K562 (cell line): ENCODE results near the gene ADORA3. TPM values are rescaled to one million over a fixed set of nuclear protein-coding genes. Genes with fewer than 3 reads are reported as not detected.
A peak's percentile ranks its signal among the peaks of the same experiment; 100 is the strongest.

ENCODE experiments used
- ATAC-seq: fragments of 200-7000 bp; cut with Tn5 transposase; 3 replicates; pipeline ENCODE4 v1.9.1; 2020; ENCODE audit warnings: moderate library complexity
- BruUV-seq: library from RNA; stranded (reverse); fragments of 400-500 nt; replicated peaks from 2 replicates; lab custom pipeline; 2021; lab: Mats Ljungman, UMichigan
- CTCF ChIA-PET: fragments of 300-600 bp; formaldehyde crosslinking; extraction: SDS; loops from one replicate; lab custom pipeline; 2021; ENCODE audit warnings: low intra/inter-chr PET ratio; lab: Yijun Ruan, JAX
- POLR2A ChIA-PET: fragments of 300-600, 350-650 bp; sonication (Branson Sonifier 250); formaldehyde crosslinking; extraction: SDS; loops from one replicate; lab custom pipeline; 2021; ENCODE audit warnings: antibody characterized with exemption, inconsistent platforms; lab: Yijun Ruan, JAX
- DNase-seq, 4 experiments: peaks; one replicate each; pipeline versions ENCODE4 v3.0.0 to v3.0.0-alpha.2; 2011 to 2018; ENCODE audit warnings: low spot score in 3 of 4, mixed read lengths in 3 of 4; ENCODE audit errors: extremely low read depth in 1 of 4
- FAIRE-seq: peaks from 2 replicates; lab custom pipeline; 2011; peaks lifted over from hg19 to GRCh38; lab: Jason Lieb, UNC
- H2AFZ ChIP-seq: 2 replicates; pipeline ENCODE4 v1.6.0; 2011; ENCODE audit warnings: low read depth, low read length, control low read depth, inconsistent platforms
- H3K27ac ChIP-seq: fragments of 200-600 bp; 3 replicates; pipeline ENCODE4 v1.8.0; 2011; ENCODE audit warnings: low read depth, mild to moderate bottlenecking, control low read depth, inconsistent platforms, low read length, moderate library complexity, mixed read lengths; ENCODE audit errors: extremely low read depth
- H3K27me3 ChIP-seq, 2 experiments: fragments of 300-600 bp in 1 of 2; 2 replicates in 1 of 2; 3 replicates in 1 of 2; pipeline versions ENCODE4 v1.6.0 to v1.8.0; 2011; ENCODE audit warnings: inconsistent platforms in 2 of 2, low read length in 2 of 2, mild to moderate bottlenecking in 1 of 2, mixed read lengths in 1 of 2, moderate library complexity in 1 of 2; ENCODE audit not compliant: control insufficient read depth in 2 of 2, insufficient read depth in 2 of 2
- H3K36me3 ChIP-seq: fragments of 300-600 bp; 3 replicates; pipeline ENCODE4 v1.8.0; 2011; ENCODE audit warnings: mild to moderate bottlenecking, low read length, inconsistent platforms; ENCODE audit not compliant: control insufficient read depth, insufficient read depth
- H3K4me1 ChIP-seq, 2 experiments: fragments of 200-600 bp in 1 of 2; replicated peaks in 1 of 2; 2 replicates in 1 of 2; 3 replicates in 1 of 2; pipeline versions ENCODE4 v1.5.1 to v1.8.0; 2011; ENCODE audit warnings: inconsistent platforms in 2 of 2, low read length in 2 of 2, mild to moderate bottlenecking in 1 of 2, mixed read lengths in 1 of 2, moderate library complexity in 1 of 2; ENCODE audit not compliant: control insufficient read depth in 2 of 2, insufficient read depth in 2 of 2
- H3K4me2 ChIP-seq: 2 replicates; pipeline ENCODE4 v1.6.1; 2011; ENCODE audit warnings: low read length, control low read depth, inconsistent platforms, mixed read lengths; ENCODE audit not compliant: insufficient read depth
- H3K4me3 ChIP-seq: fragments of 200-600 bp; sonication (generic), shearing (Covaris generic); 2 replicates; pipeline ENCODE4 v1.5.1; 2016; ENCODE audit warnings: control low read depth, inconsistent platforms
- H3K79me2 ChIP-seq: fragments of 200-600 bp; 3 replicates; pipeline ENCODE4 v1.8.0; 2011; ENCODE audit warnings: low read length, inconsistent platforms; ENCODE audit not compliant: control insufficient read depth, insufficient read depth
- H3K9ac ChIP-seq, 2 experiments: 2 replicates each; pipeline versions ENCODE4 v1.6.0 to v1.6.1; 2011; ENCODE audit warnings: low read depth in 2 of 2, low read length in 2 of 2, control low read depth in 1 of 2, inconsistent platforms in 1 of 2, mild to moderate bottlenecking in 1 of 2, mixed read lengths in 1 of 2; ENCODE audit not compliant: insufficient read depth in 1 of 2
- H3K9me1 ChIP-seq: one replicate; pipeline ENCODE4 v1.6.0; 2011; ENCODE audit warnings: inconsistent platforms, mild to moderate bottlenecking, low read length, moderate library complexity; ENCODE audit not compliant: control insufficient read depth, insufficient read depth
- H3K9me3 ChIP-seq: replicated peaks from 2 replicates; pipeline ENCODE4 v1.5.1; 2011; ENCODE audit warnings: low read depth, low read length, inconsistent platforms; ENCODE audit not compliant: control insufficient read depth, insufficient read depth
- H4K20me1 ChIP-seq: replicated peaks from 2 replicates; pipeline ENCODE4 v1.6.1; 2011; ENCODE audit warnings: low read length, inconsistent platforms, mixed read lengths; ENCODE audit not compliant: control insufficient read depth, insufficient read depth
- PHB ChIP-seq: fragments of 250-450 bp; sonication (Bioruptor Pico); IDR thresholded peaks from 2 replicates; pipeline ENCODE4 v1.5.0; 2021
- PPARD ChIP-seq: fragments of 250-450 bp; sonication (Bioruptor Pico); IDR thresholded peaks from 2 replicates; pipeline ENCODE4 v1.8.0; 2022; ENCODE audit warnings: inconsistent platforms, mild to moderate bottlenecking, moderate library complexity
- SMAD3 ChIP-seq: fragments of 450-650 bp; formaldehyde crosslinking; conservative IDR thresholded peaks from 2 replicates; pipeline ENCODE4 v1.4.0; 2020; ENCODE audit warnings: mild to moderate bottlenecking
- SREBF1 ChIP-seq: fragments of 150-350 bp; IDR thresholded peaks from 2 replicates; pipeline ENCODE4 v1.6.1; 2014; ENCODE audit warnings: antibody characterized with exemption, low read depth, low read length, borderline replicate concordance
- SRSF3 ChIP-seq: fragments of 200-400 bp; formaldehyde crosslinking; IDR thresholded peaks from 2 replicates; pipeline ENCODE4 v1.6.1; 2016; ENCODE audit warnings: mild to moderate bottlenecking, low read length, moderate library complexity; ENCODE audit not compliant: insufficient read depth
- ZBTB11 ChIP-seq, 3 experiments: fragments of 200-800 bp in 1 of 3; fragments of 250-450 bp in 1 of 3; fragments of 450-650 bp in 1 of 3; sonication (Bioruptor Pico) in 1 of 3; sonication (Bioruptor generic) in 1 of 3; formaldehyde crosslinking in 1 of 3; IDR thresholded peaks; 2 replicates each; pipeline versions ENCODE4 v1.6.1 to v1.8.0; 2016 to 2022; ENCODE audit warnings: mild to moderate bottlenecking in 2 of 3, missing genetic modification characterization in 2 of 3, missing compliant biosample characterization in 1 of 3, moderate library complexity in 1 of 3
- ZBTB2 ChIP-seq: fragments of 450-650 bp; IDR thresholded peaks from 2 replicates; pipeline ENCODE4 v1.6.1; 2016; ENCODE audit warnings: antibody characterized with exemption
- ZBTB8A ChIP-seq: fragments of 450-650 bp; IDR thresholded peaks from 2 replicates; pipeline ENCODE4 v1.6.1; 2018; ENCODE audit warnings: mild to moderate bottlenecking, moderate library complexity; ENCODE audit not compliant: partially characterized antibody
- ZNF551 ChIP-seq: fragments of 250-450 bp; sonication (Bioruptor Pico); IDR thresholded peaks from 2 replicates; pipeline ENCODE4 v1.5.0; 2021; ENCODE audit warnings: mild to moderate bottlenecking, moderate library complexity
- WGBS: fragments of 100-300 bp; shearing (Covaris generic); methylation state at CpG from one replicate; pipeline ENCODE4 v1.1.6; 2016; ENCODE audit warnings: low coverage, mixed read lengths; ENCODE audit not compliant: insufficient coverage; ENCODE audit errors: missing lambda C conversion rate; 5-methylcytosine and 5-hydroxymethylcytosine counted together
- in situ Hi-C: fragments of 300-500 bp; cut with MboI; formaldehyde crosslinking; loops from 4 replicates; pipeline ENCODE4 v1.15.0; 2018; ENCODE audit warnings: inconsistent platforms, mixed read lengths
- intact Hi-C: fragments of 100-400 bp; cut with micrococcal nuclease; formaldehyde crosslinking; loops from 2 replicates; pipeline ENCODE4 v1.14.2; 2022
- polyA plus RNA-seq, 8 experiments: library from polyadenylated mRNA; depleted of rRNA in 4 of 8; stranded (reverse) in 5 of 8; unstranded in 3 of 8; fragments of >200 nt; fragmentation: Nextera tagmentation in 2 of 8; fragmentation: Illumina TruSeq in 1 of 8; extraction: Ambion mirVana in 2 of 8; extraction: Trizol in 1 of 8; gene quantifications; 2 replicates each; pipeline versions ENCODE4 v1.2.1 to v1.2.3, GENCODE V29; 2011 to 2014; ENCODE audit warnings: inconsistent platforms in 1 of 8, missing spikeins in 1 of 8
- total RNA-seq, 7 experiments: library from RNA; depleted of rRNA in 6 of 7; stranded (reverse); fragments of >200 nt in 6 of 7; fragmentation: Illumina TruSeq in 2 of 7; extraction: Trizol in 2 of 7; gene quantifications; 2 replicates each; pipeline versions ENCODE4 v1.2.1 to v1.2.3, GENCODE V29; 2011 to 2021; ENCODE audit warnings: low replicate concordance in 1 of 7

Gene ADORA3
- total and polyA plus RNA-seq, 9 of the 15 experiments (the other 6 are each of a cell fraction or from before 2014, with no cell fraction given) = 0.09 to 0.35 (median 0.16) TPM; not detected in 3

DNA sequence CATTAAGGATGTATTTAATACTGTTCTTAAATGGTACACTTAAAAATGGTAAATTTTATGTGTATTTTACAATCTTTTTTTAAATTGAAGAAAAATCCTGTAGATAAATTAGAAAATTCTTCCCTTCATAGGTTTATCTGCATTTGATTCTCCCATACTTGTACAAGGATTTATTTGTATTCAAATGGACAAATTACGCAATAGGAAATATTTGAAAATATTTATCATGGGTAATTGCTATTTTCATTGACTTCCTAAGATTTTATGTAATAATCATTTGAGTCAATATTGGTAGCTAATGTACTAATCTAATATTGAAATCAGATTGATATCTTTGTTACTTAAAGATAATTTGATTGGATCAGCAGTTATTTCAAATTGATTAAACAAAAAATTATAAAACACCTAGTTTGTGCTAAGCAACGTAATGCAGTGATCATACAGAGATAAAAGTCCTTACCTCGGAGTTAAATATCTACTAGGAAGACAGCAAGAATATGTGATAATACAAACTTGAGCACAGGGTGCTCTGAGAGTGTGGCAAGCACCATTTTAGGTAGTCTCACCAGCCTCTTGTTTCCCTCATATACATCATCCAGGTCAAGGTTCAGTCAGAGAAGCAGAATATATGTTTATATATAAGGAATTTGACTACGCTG, 40.9 kb downstream of the ADORA3 start (continued):
- TF ChIP-seq ZBTB11 (CRISPR knock-in tag; IDR thresholded peaks at IDR 0.05) (0 out of 6 replicates have a peak, but pooled peaks of 1 of the 3 experiments have one; percentile 16), PPARD (CRISPR knock-in tag) (no peak), SRSF3 (no peak), ZBTB8A (no peak), SREBF1 (no peak)

- peaks cover 10% of the 10 kb centered on the region; the same call in 2 of the 3 replicates for H3K79me2 ChIP-seq
- ChIA-PET POLR2A (interaction anchor here (1.0 to 3.7 kb wide), 3 partner anchors 9 to 16 kb away, joined by 3 to 30 read pairs (median 5); partner anchors contain the start of gene WDR77), CTCF (no interaction called here)
- no peak overlapping the region for H3K4me2 ChIP-seq
- intact Hi-C loops = no loop called here
- no peaks in the 10 kb centered on the region for H3K9me1 ChIP-seq
- H3K9me3 ChIP-seq = no peaks in the 10 kb centered on the region
- in situ Hi-C loops = no loop called here
- FAIRE-seq (no peak), DNase-seq (no peak), ATAC-seq (no peak)
- H3K27me3 ChIP-seq = no peaks in the 10 kb centered on the region
- no peak overlapping the region for H3K9ac ChIP-seq
- WGBS = 83% methylated on average over 4 of the region's 6 CpGs
- H2AFZ ChIP-seq = no peak overlapping the region
- H3K27ac ChIP-seq = no peak overlapping the region
- no peak overlapping the region for H3K4me3 ChIP-seq
- H3K4me1 ChIP-seq = peaks cover 5 to 16% of the 10 kb centered on the region in 2 experiments; a peak in 4 of 5 replicates
- BruUV-seq = no TSS peak
- peaks cover 62% of the 10 kb centered on the region for H3K36me3 ChIP-seq
- no peaks in the 10 kb centered on the region for H4K20me1 ChIP-seq
- no peak for TF ChIP-seq ZNF551 (CRISPR knock-in tag)
- TF ChIP-seq ZBTB2 = no peak
- no peak for TF ChIP-seq PHB (CRISPR knock-in tag)
- no peak for TF ChIP-seq SMAD3 (CRISPR knock-in tag)
These were observed 41.7 kb downstream of the ADORA3 start for GRCh38 chr1:111461765-111462164.
